GM18951 (cell line): Measurements from ENCODE around the gene MCM9.

Experiments used
- POLR2A ChIP-seq: IDR thresholded peaks from 4 replicates; pipeline ENCODE4 v1.6.1; 2011; ENCODE audit warnings: mild to moderate bottlenecking; ENCODE audit not compliant: insufficient read length, insufficient read depth; ENCODE audit errors: extremely low read depth
- in situ Hi-C: fragments of 300-500 bp; cut with MboI; formaldehyde crosslinking; loops from one replicate; pipeline ENCODE4 v1.12.0; 2022; ENCODE audit warnings: low sequenced_read_pairs, mixed read lengths, inconsistent platforms; ENCODE audit not compliant: unreplicated experiment

MCM9 gene

GRCh38 chr6:118953391-118953790, 18.4 kb upstream of the MCM9 start:
- in situ Hi-C loops = loop anchor here (10.0 kb wide), 1 partner anchor 161 kb away; no protein-coding TSS in a partner anchor
- no peak for TF ChIP-seq POLR2A

DNA sequence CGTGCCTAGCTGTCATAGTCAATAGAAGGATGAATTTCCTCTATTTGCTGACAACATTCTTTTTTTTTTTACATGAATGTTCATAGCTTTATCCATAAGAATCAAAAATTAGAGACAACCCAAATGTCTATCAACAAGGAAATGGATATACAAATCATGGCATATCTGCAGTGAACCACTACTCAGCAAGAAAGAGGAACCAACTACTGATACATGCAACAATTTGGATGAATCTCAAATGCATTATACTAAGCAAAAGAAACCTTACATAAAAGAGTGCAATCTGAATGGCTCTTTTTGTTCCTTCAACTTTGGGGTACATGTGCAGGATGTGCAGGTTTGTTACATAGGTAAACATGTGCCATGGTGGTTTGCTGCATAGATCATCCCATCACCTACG, 17.7 kb upstream of the MCM9 start:
- TF ChIP-seq POLR2A = no peak
- in situ Hi-C loops = loop anchor here (10.0 kb wide), 1 partner anchor 162 kb away; no protein-coding TSS in a partner anchor

- TF ChIP-seq POLR2A = no peak
- in situ Hi-C loops = no loop called here
Observed at GRCh38 chr6:118945217-118945616, 10.3 kb upstream of the MCM9 start.

- in situ Hi-C loops = no loop called here
- no peak for TF ChIP-seq POLR2A
Observed at GRCh38 chr6:118940770-118941169, 5.8 kb upstream of the MCM9 start.

GRCh38 chr6:118939683-118940082, 4.7 kb upstream of the MCM9 start:
- TF ChIP-seq POLR2A = no peak
- in situ Hi-C loops = no loop called here

DNA sequence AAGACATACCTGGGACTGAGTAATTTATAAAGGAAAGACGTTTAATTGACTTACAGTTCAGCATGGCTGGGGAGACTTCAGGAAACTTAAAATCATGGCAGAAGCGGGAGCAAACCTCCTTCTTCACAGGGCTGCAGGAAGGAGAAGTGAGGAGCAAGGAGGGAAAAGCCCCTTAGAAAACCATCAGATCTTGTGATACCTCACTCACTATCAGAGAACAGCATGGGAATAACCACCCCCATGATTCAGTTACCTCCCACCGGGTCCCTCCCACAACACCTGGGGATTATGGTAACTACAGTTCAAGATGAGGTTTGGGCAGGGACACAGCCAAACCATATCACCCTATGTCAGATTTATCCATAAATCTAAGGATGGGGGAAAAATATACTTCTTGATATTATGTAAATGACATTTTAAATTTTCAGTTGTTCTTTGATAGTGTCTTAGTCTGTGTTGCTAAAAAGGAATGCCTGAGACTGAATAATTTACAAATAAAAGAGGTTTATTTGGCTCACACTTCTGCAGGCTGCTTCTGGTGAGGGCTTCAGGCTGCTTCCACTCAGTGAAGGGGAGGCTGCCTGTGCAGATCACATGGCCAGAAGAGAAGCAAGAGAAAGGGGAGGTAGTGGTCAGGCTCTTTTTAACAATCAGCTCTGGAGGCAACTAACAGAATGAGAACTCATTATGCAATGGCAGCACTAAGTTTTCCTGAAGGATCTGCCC, 1.2 kb upstream of the MCM9 start:
- in situ Hi-C loops = no loop called here
- TF ChIP-seq POLR2A = no peak

DNA sequence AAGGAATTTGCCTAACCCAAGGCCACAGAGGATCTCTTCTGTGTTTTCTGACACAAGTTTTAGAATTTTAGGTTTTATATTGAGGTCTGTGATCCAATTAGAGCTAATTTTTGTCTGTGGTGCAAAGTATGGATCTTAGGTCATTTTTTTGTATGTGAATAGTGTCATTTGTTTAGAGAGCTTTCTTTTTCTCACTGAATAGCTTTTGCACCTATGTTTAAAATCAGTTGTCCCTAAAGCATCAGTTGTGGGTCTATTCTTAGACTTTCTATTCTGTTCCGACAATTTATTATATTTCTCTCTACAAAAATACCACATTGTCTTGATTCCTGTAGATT, 341 bp upstream of the MCM9 start:
- in situ Hi-C loops = no loop called here

DNA sequence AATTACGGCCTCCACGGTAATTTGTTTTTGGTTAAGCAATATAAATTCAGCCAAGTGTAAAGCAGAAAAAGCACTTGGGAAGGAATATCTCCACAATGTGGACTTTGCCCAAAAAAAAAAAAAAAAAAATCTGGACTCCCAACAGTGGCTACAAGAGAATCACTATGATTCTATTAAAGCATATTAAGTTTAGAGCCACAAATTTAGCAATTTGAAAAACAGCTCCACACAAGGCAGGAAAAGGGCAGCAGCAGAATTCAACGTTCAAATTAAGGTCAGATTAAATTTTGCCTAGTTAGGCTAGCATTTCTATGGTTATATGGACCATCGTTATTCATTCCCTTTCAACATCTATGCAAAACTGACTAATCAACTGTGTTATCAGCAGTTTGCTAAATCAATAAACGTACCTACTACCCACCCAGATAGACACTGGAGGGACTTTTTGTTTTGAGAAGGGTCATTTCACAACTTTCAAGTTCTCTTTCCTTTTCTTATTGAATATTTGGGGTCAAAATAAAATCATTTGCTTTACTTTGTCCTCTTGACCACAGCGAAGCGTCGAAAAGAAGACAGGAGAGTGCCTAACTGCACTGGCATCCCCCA, 1.0 kb downstream of the MCM9 start:
- in situ Hi-C loops = no loop called here
- no peak for TF ChIP-seq POLR2A

More for the DNA sequence above, 341 bp upstream of the MCM9 start:
- no peak for TF ChIP-seq POLR2A

DNA sequence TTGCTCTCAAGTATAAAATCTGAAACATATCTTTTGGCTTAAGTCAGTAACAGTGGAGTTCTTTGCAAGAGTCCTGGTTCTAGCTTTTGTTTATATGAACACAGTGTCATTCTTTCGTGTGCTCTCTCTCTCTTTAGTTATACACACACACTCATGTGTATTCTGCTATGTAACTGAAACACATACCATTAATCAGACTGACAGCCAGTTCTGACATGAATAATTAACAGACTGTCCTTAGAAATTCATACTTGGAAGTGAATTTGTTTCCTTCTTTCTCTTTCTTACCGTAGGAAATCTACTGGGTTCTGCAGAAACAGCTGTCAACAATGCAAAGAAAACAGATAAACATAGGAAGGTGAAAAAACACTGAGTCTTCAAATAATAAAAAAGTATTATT, 2.5 kb downstream of the MCM9 start:
- no peak for TF ChIP-seq POLR2A
- in situ Hi-C loops = no loop called here

DNA sequence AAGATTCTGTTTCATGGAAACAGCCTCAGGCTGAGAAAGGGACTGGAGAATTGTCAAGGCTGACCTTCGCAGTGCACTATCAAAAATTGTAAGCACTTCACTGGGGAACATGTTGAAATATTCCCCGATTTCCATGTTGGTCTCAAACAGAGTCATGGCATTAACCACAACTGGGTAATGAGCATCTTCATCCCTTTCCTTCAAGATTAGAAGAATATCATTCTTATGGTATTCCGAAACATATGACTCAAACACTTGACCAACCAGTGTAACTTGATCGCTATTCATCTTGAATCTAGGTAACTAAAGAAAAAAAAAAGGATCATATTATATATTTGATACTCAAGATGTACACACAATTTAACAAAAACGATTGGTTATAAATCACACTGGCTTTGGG, 3.5 kb downstream of the MCM9 start:
- no peak for TF ChIP-seq POLR2A
- in situ Hi-C loops = no loop called here

- TF ChIP-seq POLR2A = no peak
- in situ Hi-C loops = no loop called here
Observed at GRCh38 chr6:118930680-118931079, 4.3 kb downstream of the MCM9 start.

DNA sequence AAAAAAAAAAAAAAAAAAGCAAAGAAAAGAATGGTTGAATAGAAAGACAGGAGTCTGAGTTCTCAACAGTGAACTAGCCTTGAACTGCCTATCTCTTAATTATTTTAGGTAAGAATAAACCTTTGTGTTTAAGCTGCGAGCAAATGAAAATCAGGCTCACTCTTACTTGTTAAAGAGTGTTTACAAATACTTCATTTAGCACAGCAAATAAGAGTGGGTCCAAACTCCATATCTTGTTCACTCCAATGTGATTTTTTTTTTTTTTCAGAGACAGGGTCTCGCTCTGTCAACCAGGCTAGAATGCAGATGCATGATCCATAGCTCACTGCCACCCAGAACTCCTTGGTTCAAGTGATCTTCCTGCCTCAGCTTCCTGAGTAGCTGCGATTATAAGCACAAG, 11.9 kb downstream of the MCM9 start:
- in situ Hi-C loops = no loop called here
- TF ChIP-seq POLR2A = no peak

- in situ Hi-C loops = no loop called here
- no peak for TF ChIP-seq POLR2A
Observed at GRCh38 chr6:118921084-118921483, 13.9 kb downstream of the MCM9 start.

DNA sequence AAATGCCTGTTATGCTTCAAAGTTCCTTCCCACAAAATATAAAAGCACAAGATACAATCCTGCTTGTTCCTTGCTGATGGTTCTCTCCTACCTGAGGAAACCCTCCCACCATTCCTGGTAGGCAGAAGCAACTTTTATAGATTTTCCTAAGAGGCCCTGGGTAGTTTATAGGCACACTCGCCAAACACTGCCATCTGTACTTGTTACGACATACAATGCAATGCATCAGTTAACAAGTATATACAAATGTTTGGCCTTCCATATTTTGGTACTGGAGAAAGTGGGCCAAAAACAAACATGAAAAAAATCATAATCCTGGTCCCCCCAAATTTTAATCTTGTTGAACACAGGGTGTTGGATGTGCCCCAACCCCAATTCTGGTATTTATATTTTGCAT, 16.6 kb downstream of the MCM9 start:
- TF ChIP-seq POLR2A = no peak
- in situ Hi-C loops = no loop called here

DNA sequence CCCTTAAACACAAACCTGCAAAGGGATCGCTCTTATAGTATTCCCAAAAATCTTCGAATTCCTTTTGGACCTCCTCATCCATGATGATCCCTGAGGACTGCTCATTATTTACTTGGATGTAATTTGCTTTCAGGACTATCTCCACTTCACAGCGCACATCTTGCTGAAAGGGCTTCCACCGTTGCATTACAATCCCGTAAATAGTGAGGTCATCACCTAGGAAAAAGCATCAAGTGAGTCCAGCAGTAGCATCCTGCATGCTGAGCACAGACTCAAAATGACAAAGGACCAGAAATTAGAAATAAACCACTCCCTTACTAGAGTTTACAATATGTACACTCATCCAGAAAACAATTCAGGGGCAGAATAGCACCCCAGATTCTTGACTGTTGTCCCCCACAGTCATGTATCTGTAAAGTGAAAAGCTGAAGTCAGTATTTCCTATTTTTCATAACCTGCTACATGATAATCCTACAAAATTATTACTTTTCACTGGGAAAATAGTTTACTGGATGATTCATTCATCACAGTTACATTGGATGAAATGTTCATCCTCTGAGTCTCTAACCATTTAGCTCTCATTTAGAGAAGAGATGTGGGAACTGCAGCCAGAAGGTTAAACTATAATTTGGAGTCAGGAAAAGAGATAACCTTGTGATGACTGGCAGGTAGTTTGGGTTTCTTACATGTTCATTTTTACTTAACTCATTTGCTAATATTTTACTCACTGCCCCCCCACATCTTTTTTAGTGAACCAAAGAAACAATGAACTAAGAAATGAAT, 17.2 kb downstream of the MCM9 start:
- TF ChIP-seq POLR2A = no peak
- in situ Hi-C loops = no loop called here
